Measurements from ENCODE around the gene ALDOB. TPM values are rescaled to one million over a fixed set of nuclear protein-coding genes. Genes with fewer than 3 reads are reported as not detected.

ALDOB gene
- total RNA-seq, 1 experiment from 2014 or later: not detected

DNA sequence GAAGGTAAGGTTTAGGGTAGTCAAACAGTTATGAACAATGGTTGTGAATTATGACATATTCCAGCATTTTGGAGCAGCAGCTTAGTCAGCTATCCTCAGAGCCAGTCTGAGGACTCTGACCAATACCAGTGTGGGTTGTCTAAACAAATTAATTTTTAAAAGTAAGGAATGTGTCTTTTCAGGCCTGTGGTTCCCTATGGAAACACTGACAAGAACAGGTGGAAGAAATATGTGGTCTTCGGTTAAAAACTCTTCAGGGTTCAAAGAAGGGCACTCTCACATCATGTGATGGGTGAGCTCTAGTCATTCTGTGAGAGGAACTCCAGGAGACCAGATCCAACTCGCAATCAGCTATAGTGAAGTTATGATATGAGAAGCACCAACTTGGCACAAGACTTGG is 33.5 kb upstream of the ALDOB start:
- H4K20me1 ChIP-seq (ENCODE audit: low read length): no peaks in the 10 kb centered on the region
- ATAC-seq: no peak
- ChIA-PET POLR2A (ENCODE audit: unreplicated experiment) (no interaction called here), CTCF (no interaction called here)
- no peaks in the 10 kb centered on the region for H3K36me3 ChIP-seq (ENCODE audit: low read depth, low read length)
- H3K27me3 ChIP-seq (ENCODE audit: low read length): peaks cover 21% of the 10 kb centered on the region
- peaks cover 14% of the 10 kb centered on the region for H3K4me1 ChIP-seq (ENCODE audit: insufficient read depth, low read length)
- no peak overlapping the region for H2AFZ ChIP-seq (ENCODE audit: low read length)
- H3K79me2 ChIP-seq (ENCODE audit: low read length): no peaks in the 10 kb centered on the region
- intact Hi-C loops (cut with micrococcal nuclease): no loop called here
- no peak overlapping the region for H3K27ac ChIP-seq (ENCODE audit: low read length)
- TF ChIP-seq EZH2phosphoT487 (IDR thresholded peaks at IDR 0.05; ENCODE audit: borderline replicate concordance, low read length) (no peak), EZH2 (IDR thresholded peaks at IDR 0.05; ENCODE audit: low read length, unreplicated experiment) (no peak), CTCF (conservative IDR thresholded peaks at IDR 0.05; ENCODE audit: low read depth, low read length) (no peak)
- no peaks in the 10 kb centered on the region for H3K9me2 ChIP-seq (replicated peaks; ENCODE audit: low read length)
- H3K4me3 ChIP-seq (ENCODE audit: low read length): no peak overlapping the region
- no peaks in the 10 kb centered on the region for H3F3A ChIP-seq (ENCODE audit: low read length, unreplicated experiment)
- BruUV-seq (replicated peaks): no TSS peak
- no peak for DNase-seq
- H3K9ac ChIP-seq (ENCODE audit: low read length): no peak overlapping the region
- no peaks in the 10 kb centered on the region for H3K9me3 ChIP-seq (ENCODE audit: low read length)
- H3K4me2 ChIP-seq (ENCODE audit: low read length): no peak overlapping the region

DNA sequence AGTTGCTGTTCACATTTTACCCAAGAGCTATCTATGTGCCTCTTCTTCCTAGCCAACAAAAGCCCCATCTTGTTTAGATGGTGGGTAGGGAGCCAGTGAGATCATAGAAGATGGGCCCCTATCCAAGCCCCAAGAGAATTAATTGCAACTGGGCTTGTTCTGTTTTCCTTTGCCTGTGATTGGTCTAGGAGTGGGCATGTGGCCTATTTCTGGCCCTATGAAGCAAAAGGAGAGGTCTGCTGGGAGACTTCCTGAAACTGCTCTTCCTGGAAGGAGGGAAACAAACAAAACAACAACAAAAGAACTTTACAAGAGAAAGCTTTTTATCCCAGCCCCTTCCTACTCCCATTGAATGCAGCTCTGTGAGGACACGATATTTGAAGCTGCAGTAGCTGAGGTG is 32.5 kb upstream of the ALDOB start:
- H3K9me2 ChIP-seq (replicated peaks; ENCODE audit: low read length): no peaks in the 10 kb centered on the region
- ChIA-PET CTCF (no interaction called here), POLR2A (ENCODE audit: unreplicated experiment) (no interaction called here)
- no peak overlapping the region for H2AFZ ChIP-seq (ENCODE audit: low read length)
- H3K4me1 ChIP-seq (ENCODE audit: insufficient read depth, low read length): peaks cover 14% of the 10 kb centered on the region
- no peaks in the 10 kb centered on the region for H3K9me3 ChIP-seq (ENCODE audit: low read length)
- ATAC-seq (no peak), DNase-seq (no peak)
- TF ChIP-seq EZH2 (IDR thresholded peaks at IDR 0.05; ENCODE audit: low read length, unreplicated experiment) (no peak), CTCF (conservative IDR thresholded peaks at IDR 0.05; ENCODE audit: low read depth, low read length) (no peak), EZH2phosphoT487 (IDR thresholded peaks at IDR 0.05; ENCODE audit: borderline replicate concordance, low read length) (no peak)
- no peaks in the 10 kb centered on the region for H3F3A ChIP-seq (ENCODE audit: low read length, unreplicated experiment)
- H3K9ac ChIP-seq (ENCODE audit: low read length): no peak overlapping the region
- H4K20me1 ChIP-seq (ENCODE audit: low read length): no peaks in the 10 kb centered on the region
- H3K79me2 ChIP-seq (ENCODE audit: low read length): no peaks in the 10 kb centered on the region
- H3K4me3 ChIP-seq (ENCODE audit: low read length): no peak overlapping the region
- H3K27ac ChIP-seq (ENCODE audit: low read length): no peak overlapping the region
- intact Hi-C loops (cut with micrococcal nuclease): no loop called here
- no peak overlapping the region for H3K4me2 ChIP-seq (ENCODE audit: low read length)
- H3K36me3 ChIP-seq (ENCODE audit: low read depth, low read length): no peaks in the 10 kb centered on the region
- no TSS peak for BruUV-seq (replicated peaks)
- H3K27me3 ChIP-seq (ENCODE audit: low read length): peaks cover 15% of the 10 kb centered on the region

DNA sequence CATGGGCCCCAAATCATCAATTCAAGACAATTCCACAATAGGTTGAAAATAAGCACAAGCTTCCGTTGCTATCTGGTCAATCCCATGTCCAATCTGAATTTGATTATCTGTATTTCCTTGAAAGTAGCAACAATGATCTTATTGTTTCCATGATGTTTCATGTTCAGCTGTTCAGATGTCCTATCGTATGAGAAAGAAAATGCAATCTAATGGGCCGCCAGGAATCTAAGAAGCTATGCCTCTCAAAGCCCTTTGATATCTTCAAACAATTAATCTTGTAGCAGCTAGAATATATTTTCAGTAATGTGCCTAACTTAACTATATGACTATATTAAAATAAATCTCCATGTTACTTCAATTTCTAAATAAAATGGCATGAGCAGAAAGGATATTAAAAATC is 32.1 kb upstream of the ALDOB start:
- no peak for ATAC-seq

More for the DNA sequence above, 32.1 kb upstream of the ALDOB start:
- TF ChIP-seq CTCF (conservative IDR thresholded peaks at IDR 0.05; ENCODE audit: low read depth, low read length) (no peak), EZH2phosphoT487 (IDR thresholded peaks at IDR 0.05; ENCODE audit: borderline replicate concordance, low read length) (no peak), EZH2 (IDR thresholded peaks at IDR 0.05; ENCODE audit: low read length, unreplicated experiment) (no peak)
- H3K4me3 ChIP-seq (ENCODE audit: low read length): no peak overlapping the region
- H3K4me2 ChIP-seq (ENCODE audit: low read length): no peak overlapping the region
- H3K27me3 ChIP-seq (ENCODE audit: low read length): peaks cover 13% of the 10 kb centered on the region
- BruUV-seq (replicated peaks): no TSS peak
- DNase-seq: no peak
- intact Hi-C loops (cut with micrococcal nuclease): no loop called here
- peaks cover 14% of the 10 kb centered on the region for H3K4me1 ChIP-seq (ENCODE audit: insufficient read depth, low read length)
- no peak overlapping the region for H3K27ac ChIP-seq (ENCODE audit: low read length)
- CTCF ChIA-PET: no interaction called here
- H3K79me2 ChIP-seq (ENCODE audit: low read length): no peaks in the 10 kb centered on the region
- POLR2A ChIA-PET (ENCODE audit: unreplicated experiment): no interaction called here
- no peaks in the 10 kb centered on the region for H3K9me2 ChIP-seq (replicated peaks; ENCODE audit: low read length)
- H3F3A ChIP-seq (ENCODE audit: low read length, unreplicated experiment): no peaks in the 10 kb centered on the region
- no peak overlapping the region for H2AFZ ChIP-seq (ENCODE audit: low read length)
- no peak overlapping the region for H3K9ac ChIP-seq (ENCODE audit: low read length)
- H3K9me3 ChIP-seq (ENCODE audit: low read length): no peaks in the 10 kb centered on the region
- no peaks in the 10 kb centered on the region for H3K36me3 ChIP-seq (ENCODE audit: low read depth, low read length)
- H4K20me1 ChIP-seq (ENCODE audit: low read length): no peaks in the 10 kb centered on the region

Measured in PC-3 (cell line).